Activated CD4-positive, alpha-beta memory T cell treated with anti-CD3 and anti-CD28 coated beads, Interleukin-2, amount 10 ng/mL, durations not matched to agents 7 days and 5 days (primary cell): ENCODE results near the gene DDB1. TPM values are rescaled to one million over a fixed set of nuclear protein-coding genes. Genes with fewer than 3 reads are reported as not detected.
"Not testable (repeated sequence)": the region's sequence is repeated elsewhere in the genome, so short reads cannot be mapped to it uniquely, and the experiment has no call there.

Source experiments
- CTCF ChIA-PET: fragments of 350-600 bp; sonication (Branson Sonifier 250); formaldehyde crosslinking; loops from one replicate; lab custom pipeline; 2021; ENCODE audit warnings: antibody characterized with exemption, inconsistent platforms; lab: Charles Lee
- POLR2A ChIA-PET: fragments of 350-600 bp; sonication (Branson Sonifier 250); formaldehyde crosslinking; loops from one replicate; lab custom pipeline; 2021; ENCODE audit warnings: antibody characterized with exemption; lab: Charles Lee
- DNase-seq: peaks from one replicate; pipeline ENCODE4 v3.0.0-alpha.2; 2020
- H3K27ac Mint-ChIP-seq: one replicate; pipeline ENCODE4 v1.8.0; 2021; ENCODE audit warnings: mild to moderate bottlenecking, mixed read lengths
- H3K27me3 Mint-ChIP-seq: one replicate; pipeline ENCODE4 v1.8.0; 2021; ENCODE audit warnings: mixed read lengths
- H3K36me3 Mint-ChIP-seq: one replicate; pipeline ENCODE4 v1.8.0; 2021; ENCODE audit warnings: low read depth, mixed read lengths
- H3K4me1 Mint-ChIP-seq: one replicate; pipeline ENCODE4 v1.8.0; 2021; ENCODE audit warnings: mixed read lengths
- H3K4me3 Mint-ChIP-seq: one replicate; pipeline ENCODE4 v1.8.0; 2021; ENCODE audit warnings: mild to moderate bottlenecking, mixed read lengths
- H3K9me3 Mint-ChIP-seq: one replicate; pipeline ENCODE4 v1.8.0; 2021; ENCODE audit warnings: mixed read lengths
- total RNA-seq, 2 experiments: library from RNA; stranded (reverse); gene quantifications; one replicate each; pipeline ENCODE4 v1.2.3, GENCODE V29; 2021

DDB1 gene
- total RNA-seq, 2 experiments from 2014 or later, result 166 to 174 TPM

GRCh38 chr11:61250796-61251765 is 81.8 kb downstream of the DDB1 start:
- H3K4me3 Mint-ChIP-seq, H3K4me1 Mint-ChIP-seq, H3K9me3 Mint-ChIP-seq, H3K27ac Mint-ChIP-seq, POLR2A ChIA-PET, DNase-seq, H3K27me3 Mint-ChIP-seq, H3K36me3 Mint-ChIP-seq: not testable (repeated sequence)
- CTCF ChIA-PET, result interaction anchor here (0.7 to 4.4 kb wide), 4 partner anchors 11 to 134 kb away, joined by 3 to 33 read pairs (median 7); partner anchors contain the start of gene VWCE

Other genes starting within 250 kb of the DDB1 start
- gene CD5, start 230.6 kb downstream of the DDB1 start, total RNA-seq, result 100 to 1,000 TPM; 359 to 373 TPM
- 1 to 10 TPM; 6.1 to 7.5 TPM for gene VPS37C, start 171.7 kb downstream of the DDB1 start, total RNA-seq
- not detected for gene PGA3, start 129.6 kb downstream of the DDB1 start, total RNA-seq
- gene PGA4, start 110.8 kb downstream of the DDB1 start, total RNA-seq, result not detected
- gene PGA5, start 91.9 kb downstream of the DDB1 start, total RNA-seq, result not detected
- 1 to 10 TPM in 1 of 2 experiments, under 1 TPM in 1; 0.98 to 1.7 TPM for gene VWCE, start 37.8 kb downstream of the DDB1 start, total RNA-seq
- 10 to 100 TPM; 49.6 to 51.5 TPM for gene TKFC, start 123 bp upstream of the DDB1 start, total RNA-seq
- 10 to 100 TPM; 36.0 to 38.6 TPM for gene CYB561A3, start 28.8 kb upstream of the DDB1 start, total RNA-seq
- 10 to 100 TPM; 45.5 to 50.0 TPM for gene TMEM138, start 29.3 kb upstream of the DDB1 start, total RNA-seq
- 1 to 10 TPM; 7.6 to 9.3 TPM for gene TMEM216, start 59.5 kb upstream of the DDB1 start, total RNA-seq
- gene CPSF7, start 96.9 kb upstream of the DDB1 start, total RNA-seq, result 10 to 100 TPM; 89.6 to 90.2 TPM
- 10 to 100 TPM; 47.3 to 47.5 TPM for gene SDHAF2, start 97.0 kb upstream of the DDB1 start, total RNA-seq
- gene LRRC10B, start 175.6 kb upstream of the DDB1 start, total RNA-seq, result under 1 TPM in 1 of 2 experiments, not detected in 1; 0.13 TPM
- gene SYT7, start 248.0 kb upstream of the DDB1 start, total RNA-seq, result not detected